Mesenchymal stem cell (in vitro differentiated cells and primary cell): ENCODE data around the gene GLT8D1.
"Not testable (repeated sequence)": the region's sequence is repeated elsewhere in the genome, so short reads cannot be mapped to it uniquely, and the experiment has no call there.

Experiments used
- DNase-seq: peaks from one replicate; pipeline ENCODE4 v3.0.0-alpha.2; 2013
- H2AFZ ChIP-seq: one replicate; pipeline ENCODE4 v1.6.1; 2013; ENCODE audit warnings: low read depth, mild to moderate bottlenecking, control low read depth, inconsistent platforms, low read length, moderate library complexity
- H2AK5ac ChIP-seq: 2 replicates; pipeline ENCODE4 v1.6.1; 2013; ENCODE audit warnings: low read length, moderate library complexity, mild to moderate bottlenecking, inconsistent platforms; ENCODE audit not compliant: severe bottlenecking
- H2BK120ac ChIP-seq: one replicate; pipeline ENCODE4 v1.6.1; 2013; ENCODE audit warnings: low read depth, mild to moderate bottlenecking, inconsistent platforms, low read length, moderate library complexity
- H2BK12ac ChIP-seq, 2 experiments: one replicate each; pipeline ENCODE4 v1.6.1; 2013; ENCODE audit warnings: inconsistent platforms in 2 of 2, low read length in 2 of 2, mild to moderate bottlenecking in 2 of 2, moderate library complexity in 2 of 2, control low read depth in 1 of 2
- H2BK15ac ChIP-seq: one replicate; pipeline ENCODE4 v1.6.1; 2013; ENCODE audit warnings: mild to moderate bottlenecking, low read depth, inconsistent platforms; ENCODE audit not compliant: poor library complexity, severe bottlenecking
- H2BK5ac ChIP-seq: 2 replicates; pipeline ENCODE4 v1.6.1; 2013; ENCODE audit warnings: low read depth, mild to moderate bottlenecking, low read length, control low read depth, inconsistent platforms; ENCODE audit not compliant: poor library complexity, severe bottlenecking
- H3K14ac ChIP-seq, 2 experiments: one replicate each; pipeline ENCODE4 v1.6.1; 2013; ENCODE audit warnings: inconsistent platforms in 2 of 2, low read length in 2 of 2, control low read depth in 1 of 2, mild to moderate bottlenecking in 1 of 2, moderate library complexity in 1 of 2
- H3K18ac ChIP-seq, 2 experiments: one replicate each; pipeline ENCODE4 v1.6.1; 2013; ENCODE audit warnings: inconsistent platforms in 2 of 2, low read length in 2 of 2, control low read depth in 1 of 2, low read depth in 1 of 2, mild to moderate bottlenecking in 1 of 2
- H3K23ac ChIP-seq, 2 experiments: one replicate each; pipeline ENCODE4 v1.6.1; 2013; ENCODE audit warnings: inconsistent platforms in 2 of 2, low read length in 2 of 2, mild to moderate bottlenecking in 2 of 2, moderate library complexity in 2 of 2, control low read depth in 1 of 2
- H3K27ac ChIP-seq: 2 replicates; pipeline ENCODE4 v1.5.1; 2013; ENCODE audit warnings: mild to moderate bottlenecking, moderate library complexity, low read length, control low read depth, inconsistent platforms; ENCODE audit not compliant: poor library complexity, severe bottlenecking
- H3K27me3 ChIP-seq, 2 experiments: 2 replicates each; pipeline versions ENCODE4 v1.6.1 to v1.7.0; 2013; ENCODE audit warnings: low read length in 2 of 2, mild to moderate bottlenecking in 2 of 2, moderate library complexity in 2 of 2, control low read depth in 1 of 2, inconsistent platforms in 1 of 2; ENCODE audit not compliant: control insufficient read depth in 1 of 2, insufficient read depth in 1 of 2
- H3K36me3 ChIP-seq, 2 experiments: 2 replicates each; pipeline versions ENCODE4 v1.6.1 to v1.7.0; 2013; ENCODE audit warnings: low read length in 2 of 2, control low read depth in 1 of 2, inconsistent platforms in 1 of 2, low read depth in 1 of 2, mild to moderate bottlenecking in 1 of 2; ENCODE audit not compliant: insufficient read depth in 2 of 2, control insufficient read depth in 1 of 2
- H3K4ac ChIP-seq, 2 experiments: one replicate each; pipeline ENCODE4 v1.6.1; 2013; ENCODE audit warnings: inconsistent platforms in 2 of 2, low read length in 2 of 2, mild to moderate bottlenecking in 2 of 2, moderate library complexity in 2 of 2, control low read depth in 1 of 2, low read depth in 1 of 2
- H3K4me1 ChIP-seq: 2 replicates; pipeline ENCODE4 v1.6.1; 2013; ENCODE audit warnings: low read depth, low read length, control low read depth; ENCODE audit not compliant: control insufficient read depth, insufficient read depth
- H3K4me2 ChIP-seq: 2 replicates; pipeline ENCODE4 v1.6.1; 2013; ENCODE audit warnings: low read length, mild to moderate bottlenecking, inconsistent platforms; ENCODE audit not compliant: poor library complexity, severe bottlenecking
- H3K4me3 ChIP-seq, 2 experiments: 2 replicates each; pipeline versions ENCODE4 v1.5.1 to v1.7.0; 2013; ENCODE audit warnings: low read length in 2 of 2, mild to moderate bottlenecking in 2 of 2, control low read depth in 1 of 2, low read depth in 1 of 2; ENCODE audit not compliant: insufficient read depth in 1 of 2
- H3K79me1 ChIP-seq: replicated peaks from 2 replicates; pipeline ENCODE4 v1.6.1; 2013; ENCODE audit warnings: mild to moderate bottlenecking, control low read depth, low read length, inconsistent platforms; ENCODE audit not compliant: poor library complexity, severe bottlenecking
- H3K9ac ChIP-seq: 2 replicates; pipeline ENCODE4 v1.7.0; 2013; ENCODE audit warnings: mild to moderate bottlenecking, low read length, moderate library complexity
- H3K9me3 ChIP-seq: 2 replicates; pipeline ENCODE4 v1.7.0; 2013; ENCODE audit warnings: mild to moderate bottlenecking, low read length; ENCODE audit not compliant: control insufficient read depth
- H4K8ac ChIP-seq: one replicate; pipeline ENCODE4 v1.6.1; 2013; ENCODE audit warnings: inconsistent platforms, mild to moderate bottlenecking, low read length, moderate library complexity
- H4K91ac ChIP-seq: one replicate; pipeline ENCODE4 v1.6.1; 2013; ENCODE audit warnings: mild to moderate bottlenecking, low read length, inconsistent platforms
- WGBS: methylation state at CpG from one replicate; pipeline ENCODE4 v1.1.7; 2013; ENCODE audit warnings: mixed read lengths; 5-methylcytosine and 5-hydroxymethylcytosine counted together

The GLT8D1 gene

GRCh38 chr3:52731590-52731989, 26.0 kb upstream of the GLT8D1 start:
- Histone ChIP-seq H2BK15ac (no peak overlapping the region), H3K79me1 (no peaks in the 10 kb centered on the region), H2AFZ (no peak overlapping the region), H3K4me2 (no peak overlapping the region), H3K18ac (no peak overlapping the region), H3K14ac (no peak overlapping the region), H2BK120ac (no peak overlapping the region), H3K36me3 (peaks cover 27 to 64% of the 10 kb centered on the region in 2 experiments), H3K23ac (no peak overlapping the region), H3K9me3 (peaks cover 55% of the 10 kb centered on the region), H3K4ac (no peak overlapping the region), H3K4me3 (no peak overlapping the region), H3K27me3 (no peaks in the 10 kb centered on the region), H4K8ac (no peak overlapping the region), H2AK5ac (no peak overlapping the region), H3K27ac (no peak overlapping the region), H2BK5ac (no peak overlapping the region), H3K4me1 (no peaks in the 10 kb centered on the region), H2BK12ac (no peak overlapping the region), H4K91ac (no peak overlapping the region), H3K9ac (no peak overlapping the region)
- WGBS: 84% methylated on average over 14 of the region's 14 CpGs
- no peak for DNase-seq

- Histone ChIP-seq H3K27ac (no peak overlapping the region), H3K14ac (no peak overlapping the region), H3K4me1 (no peaks in the 10 kb centered on the region), H3K79me1 (no peaks in the 10 kb centered on the region), H2BK120ac (no peak overlapping the region), H2BK15ac (no peak overlapping the region), H3K23ac (no peak overlapping the region), H3K36me3 (peaks cover 27 to 59% of the 10 kb centered on the region in 2 experiments), H3K4ac (no peak overlapping the region), H4K8ac (no peak overlapping the region), H3K4me2 (no peak overlapping the region), H4K91ac (no peak overlapping the region), H3K27me3 (no peaks in the 10 kb centered on the region), H2AK5ac (no peak overlapping the region), H3K18ac (no peak overlapping the region), H3K9ac (no peak overlapping the region), H2AFZ (no peak overlapping the region), H2BK12ac (no peak overlapping the region), H3K4me3 (no peak overlapping the region), H3K9me3 (peaks cover 53% of the 10 kb centered on the region), H2BK5ac (no peak overlapping the region)
- no peak for DNase-seq
Observed at GRCh38 chr3:52730681-52731080, 25.1 kb upstream of the GLT8D1 start.

- not testable (repeated sequence) for H3K4me3 ChIP-seq, H3K4me2 ChIP-seq, H2BK12ac ChIP-seq, H2AK5ac ChIP-seq, H3K4ac ChIP-seq, H3K23ac ChIP-seq, H3K27ac ChIP-seq, H2AFZ ChIP-seq, H3K18ac ChIP-seq, DNase-seq, H3K4me1 ChIP-seq, H3K14ac ChIP-seq, H2BK15ac ChIP-seq, H3K79me1 ChIP-seq, H4K8ac ChIP-seq, H3K9ac ChIP-seq, H4K91ac ChIP-seq, H3K27me3 ChIP-seq, H2BK120ac ChIP-seq, H2BK5ac ChIP-seq
- Histone ChIP-seq H3K36me3 (peaks cover 23 to 41% of the 10 kb centered on the region in 2 experiments), H3K9me3 (peaks cover 40% of the 10 kb centered on the region)
- no CpG with 5 or more reads among the region's 3 CpGs for WGBS
Observed at GRCh38 chr3:52728753-52729152, 23.2 kb upstream of the GLT8D1 start.

- no peak overlapping the region for H2BK12ac ChIP-seq
- H4K91ac ChIP-seq: no peak overlapping the region
- no peak overlapping the region for H3K23ac ChIP-seq
- no peak overlapping the region for H2AK5ac ChIP-seq
- H2BK5ac ChIP-seq: no peak overlapping the region
- H2AFZ ChIP-seq: no peak overlapping the region
- H3K36me3 ChIP-seq: peaks cover 5 to 15% of the 10 kb centered on the region in 2 experiments
- no peak overlapping the region for H3K4me3 ChIP-seq
- H3K14ac ChIP-seq: no peak overlapping the region
- no peak overlapping the region for H4K8ac ChIP-seq
- no peak for DNase-seq
- peaks cover 15% of the 10 kb centered on the region for H3K9me3 ChIP-seq
- no peak overlapping the region for H2BK120ac ChIP-seq
- peaks cover 3% of the 10 kb centered on the region for H3K79me1 ChIP-seq
- H2BK15ac ChIP-seq: no peak overlapping the region
- 100% methylated on average over 1 of the region's 1 CpG for WGBS
- no peak overlapping the region for H3K4me2 ChIP-seq
- no peak overlapping the region for H3K9ac ChIP-seq
- H3K18ac ChIP-seq: no peak overlapping the region
- no peak overlapping the region for H3K4ac ChIP-seq
- H3K27me3 ChIP-seq: no peaks in the 10 kb centered on the region
- H3K4me1 ChIP-seq: no peaks in the 10 kb centered on the region
- H3K27ac ChIP-seq: no peak overlapping the region
Observed at GRCh38 chr3:52724511-52724910, 18.9 kb upstream of the GLT8D1 start.
